K562 (cell line): ENCODE data around the gene PPFIBP2. TPM values are rescaled to one million over a fixed set of nuclear protein-coding genes. Genes with fewer than 3 reads are reported as not detected.

ENCODE experiments used
- ATAC-seq: fragments of 200-7000 bp; cut with Tn5 transposase; 3 replicates; pipeline ENCODE4 v1.9.1; 2020; ENCODE audit warnings: moderate library complexity
- BruUV-seq: library from RNA; stranded (reverse); fragments of 400-500 nt; replicated peaks from 2 replicates; lab custom pipeline; 2021; lab: Mats Ljungman, UMichigan
- CTCF ChIA-PET: fragments of 300-600 bp; formaldehyde crosslinking; extraction: SDS; loops from one replicate; lab custom pipeline; 2021; ENCODE audit warnings: low intra/inter-chr PET ratio; lab: Yijun Ruan, JAX
- POLR2A ChIA-PET: fragments of 300-600, 350-650 bp; sonication (Branson Sonifier 250); formaldehyde crosslinking; extraction: SDS; loops from one replicate; lab custom pipeline; 2021; ENCODE audit warnings: antibody characterized with exemption, inconsistent platforms; lab: Yijun Ruan, JAX
- DNase-seq, 4 experiments: peaks; one replicate each; pipeline versions ENCODE4 v3.0.0 to v3.0.0-alpha.2; 2011 to 2018; ENCODE audit warnings: low spot score in 3 of 4, mixed read lengths in 3 of 4; ENCODE audit errors: extremely low read depth in 1 of 4
- FAIRE-seq: peaks from 2 replicates; lab custom pipeline; 2011; peaks lifted over from hg19 to GRCh38; lab: Jason Lieb, UNC
- H2AFZ ChIP-seq: 2 replicates; pipeline ENCODE4 v1.6.0; 2011; ENCODE audit warnings: low read depth, low read length, control low read depth, inconsistent platforms
- H3K27ac ChIP-seq: fragments of 200-600 bp; 3 replicates; pipeline ENCODE4 v1.8.0; 2011; ENCODE audit warnings: low read depth, mild to moderate bottlenecking, control low read depth, inconsistent platforms, low read length, moderate library complexity, mixed read lengths; ENCODE audit errors: extremely low read depth
- H3K27me3 ChIP-seq, 2 experiments: fragments of 300-600 bp in 1 of 2; 2 replicates in 1 of 2; 3 replicates in 1 of 2; pipeline versions ENCODE4 v1.6.0 to v1.8.0; 2011; ENCODE audit warnings: inconsistent platforms in 2 of 2, low read length in 2 of 2, mild to moderate bottlenecking in 1 of 2, mixed read lengths in 1 of 2, moderate library complexity in 1 of 2; ENCODE audit not compliant: control insufficient read depth in 2 of 2, insufficient read depth in 2 of 2
- H3K36me3 ChIP-seq: fragments of 300-600 bp; 3 replicates; pipeline ENCODE4 v1.8.0; 2011; ENCODE audit warnings: mild to moderate bottlenecking, low read length, inconsistent platforms; ENCODE audit not compliant: control insufficient read depth, insufficient read depth
- H3K4me1 ChIP-seq, 2 experiments: fragments of 200-600 bp in 1 of 2; replicated peaks in 1 of 2; 2 replicates in 1 of 2; 3 replicates in 1 of 2; pipeline versions ENCODE4 v1.5.1 to v1.8.0; 2011; ENCODE audit warnings: inconsistent platforms in 2 of 2, low read length in 2 of 2, mild to moderate bottlenecking in 1 of 2, mixed read lengths in 1 of 2, moderate library complexity in 1 of 2; ENCODE audit not compliant: control insufficient read depth in 2 of 2, insufficient read depth in 2 of 2
- H3K4me2 ChIP-seq: 2 replicates; pipeline ENCODE4 v1.6.1; 2011; ENCODE audit warnings: low read length, control low read depth, inconsistent platforms, mixed read lengths; ENCODE audit not compliant: insufficient read depth
- H3K4me3 ChIP-seq: fragments of 200-600 bp; sonication (generic), shearing (Covaris generic); 2 replicates; pipeline ENCODE4 v1.5.1; 2016; ENCODE audit warnings: control low read depth, inconsistent platforms
- H3K79me2 ChIP-seq: fragments of 200-600 bp; 3 replicates; pipeline ENCODE4 v1.8.0; 2011; ENCODE audit warnings: low read length, inconsistent platforms; ENCODE audit not compliant: control insufficient read depth, insufficient read depth
- H3K9ac ChIP-seq, 2 experiments: 2 replicates each; pipeline versions ENCODE4 v1.6.0 to v1.6.1; 2011; ENCODE audit warnings: low read depth in 2 of 2, low read length in 2 of 2, control low read depth in 1 of 2, inconsistent platforms in 1 of 2, mild to moderate bottlenecking in 1 of 2, mixed read lengths in 1 of 2; ENCODE audit not compliant: insufficient read depth in 1 of 2
- H3K9me1 ChIP-seq: one replicate; pipeline ENCODE4 v1.6.0; 2011; ENCODE audit warnings: inconsistent platforms, mild to moderate bottlenecking, low read length, moderate library complexity; ENCODE audit not compliant: control insufficient read depth, insufficient read depth
- H3K9me3 ChIP-seq: replicated peaks from 2 replicates; pipeline ENCODE4 v1.5.1; 2011; ENCODE audit warnings: low read depth, low read length, inconsistent platforms; ENCODE audit not compliant: control insufficient read depth, insufficient read depth
- H4K20me1 ChIP-seq: replicated peaks from 2 replicates; pipeline ENCODE4 v1.6.1; 2011; ENCODE audit warnings: low read length, inconsistent platforms, mixed read lengths; ENCODE audit not compliant: control insufficient read depth, insufficient read depth
- MTA3 ChIP-seq: fragments of 450-650 bp; formaldehyde crosslinking; IDR thresholded peaks from 2 replicates; pipeline ENCODE4 v1.6.1; 2017; ENCODE audit warnings: mild to moderate bottlenecking, borderline replicate concordance
- PML ChIP-seq: IDR thresholded peaks from 2 replicates; pipeline ENCODE4 v1.6.1; 2012; ENCODE audit warnings: low read length, inconsistent platforms
- ZNF785 ChIP-seq: fragments of 250-450 bp; sonication (Bioruptor Pico); IDR thresholded peaks from 2 replicates; pipeline ENCODE4 v1.4.0; 2020; ENCODE audit warnings: mild to moderate bottlenecking
- WGBS: fragments of 100-300 bp; shearing (Covaris generic); methylation state at CpG from one replicate; pipeline ENCODE4 v1.1.6; 2016; ENCODE audit warnings: low coverage, mixed read lengths; ENCODE audit not compliant: insufficient coverage; ENCODE audit errors: missing lambda C conversion rate; 5-methylcytosine and 5-hydroxymethylcytosine counted together
- in situ Hi-C: fragments of 300-500 bp; cut with MboI; formaldehyde crosslinking; loops from 4 replicates; pipeline ENCODE4 v1.15.0; 2018; ENCODE audit warnings: inconsistent platforms, mixed read lengths
- intact Hi-C: fragments of 100-400 bp; cut with micrococcal nuclease; formaldehyde crosslinking; loops from 2 replicates; pipeline ENCODE4 v1.14.2; 2022
- polyA plus RNA-seq, 8 experiments: library from polyadenylated mRNA; depleted of rRNA in 4 of 8; stranded (reverse) in 5 of 8; unstranded in 3 of 8; fragments of >200 nt; fragmentation: Nextera tagmentation in 2 of 8; fragmentation: Illumina TruSeq in 1 of 8; extraction: Ambion mirVana in 2 of 8; extraction: Trizol in 1 of 8; gene quantifications; 2 replicates each; pipeline versions ENCODE4 v1.2.1 to v1.2.3, GENCODE V29; 2011 to 2014; ENCODE audit warnings: inconsistent platforms in 1 of 8, missing spikeins in 1 of 8
- total RNA-seq, 7 experiments: library from RNA; depleted of rRNA in 6 of 7; stranded (reverse); fragments of >200 nt in 6 of 7; fragmentation: Illumina TruSeq in 2 of 7; extraction: Trizol in 2 of 7; gene quantifications; 2 replicates each; pipeline versions ENCODE4 v1.2.1 to v1.2.3, GENCODE V29; 2011 to 2021; ENCODE audit warnings: low replicate concordance in 1 of 7
- TF ChIP-seq, protein P1 (sequence below), 2 experiments: fragments of 450-650 bp in 1 of 2; sonication (generic) in 1 of 2; formaldehyde crosslinking in 1 of 2; IDR thresholded peaks in 1 of 2; conservative IDR thresholded peaks in 1 of 2; 2 replicates each; pipeline versions ENCODE4 v1.6.1 to v1.8.1; 2016 to 2023; ENCODE audit warnings: mild to moderate bottlenecking in 2 of 2, moderate library complexity in 2 of 2, inconsistent platforms in 1 of 2, missing genetic modification reagents in 1 of 2

The PPFIBP2 gene
- total and polyA plus RNA-seq, 9 of the 15 experiments (the other 6 are each of a cell fraction or from before 2014, with no cell fraction given) = 0.18 to 3.4 (median 1.2) TPM

DNA sequence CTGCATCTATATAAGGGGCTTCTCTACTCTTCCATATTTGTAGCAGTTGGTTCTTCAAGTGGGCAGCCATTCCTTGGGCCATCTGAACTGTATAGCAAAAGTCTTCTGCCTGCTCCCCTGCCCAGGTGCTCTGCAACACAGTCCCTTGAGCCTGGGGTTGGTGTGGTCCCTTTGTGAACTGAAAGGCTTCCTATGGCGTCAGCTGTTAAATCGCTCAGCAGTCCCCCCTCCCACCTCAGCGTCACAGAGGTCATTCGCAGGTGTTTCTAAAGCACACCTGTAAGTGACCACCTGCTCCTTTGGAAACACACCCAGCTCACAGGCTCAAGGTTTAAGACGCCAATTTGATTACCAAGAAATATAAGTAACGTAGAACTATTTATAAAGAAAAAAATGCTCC lies 122.6 kb downstream of the PPFIBP2 start:
- DNase-seq (no peak), FAIRE-seq (no peak), ATAC-seq (no peak)
- Histone ChIP-seq H3K27ac (no peak overlapping the region), H3K9me3 (no peaks in the 10 kb centered on the region), H3K79me2 (no peaks in the 10 kb centered on the region), H3K36me3 (no peaks in the 10 kb centered on the region), H3K4me3 (no peak overlapping the region), H3K4me1 (no peaks in the 10 kb centered on the region; a peak in 1 of 5 replicates), H3K9me1 (no peaks in the 10 kb centered on the region), H3K9ac (no peak overlapping the region), H3K4me2 (no peak overlapping the region), H2AFZ (no peak overlapping the region), H3K27me3 (peaks cover 0 to 30% of the 10 kb centered on the region in 2 experiments; a peak in 2 of 5 replicates), H4K20me1 (no peaks in the 10 kb centered on the region)
- intact Hi-C loops = no loop called here
- TF ChIP-seq ZNF785 (CRISPR knock-in tag) (no peak), PML (no peak)
- no TSS peak for BruUV-seq
- ChIA-PET CTCF (no interaction called here), POLR2A (no interaction called here)
- in situ Hi-C loops = no loop called here
- 5% methylated on average over 6 of the region's 6 CpGs for WGBS

DNA sequence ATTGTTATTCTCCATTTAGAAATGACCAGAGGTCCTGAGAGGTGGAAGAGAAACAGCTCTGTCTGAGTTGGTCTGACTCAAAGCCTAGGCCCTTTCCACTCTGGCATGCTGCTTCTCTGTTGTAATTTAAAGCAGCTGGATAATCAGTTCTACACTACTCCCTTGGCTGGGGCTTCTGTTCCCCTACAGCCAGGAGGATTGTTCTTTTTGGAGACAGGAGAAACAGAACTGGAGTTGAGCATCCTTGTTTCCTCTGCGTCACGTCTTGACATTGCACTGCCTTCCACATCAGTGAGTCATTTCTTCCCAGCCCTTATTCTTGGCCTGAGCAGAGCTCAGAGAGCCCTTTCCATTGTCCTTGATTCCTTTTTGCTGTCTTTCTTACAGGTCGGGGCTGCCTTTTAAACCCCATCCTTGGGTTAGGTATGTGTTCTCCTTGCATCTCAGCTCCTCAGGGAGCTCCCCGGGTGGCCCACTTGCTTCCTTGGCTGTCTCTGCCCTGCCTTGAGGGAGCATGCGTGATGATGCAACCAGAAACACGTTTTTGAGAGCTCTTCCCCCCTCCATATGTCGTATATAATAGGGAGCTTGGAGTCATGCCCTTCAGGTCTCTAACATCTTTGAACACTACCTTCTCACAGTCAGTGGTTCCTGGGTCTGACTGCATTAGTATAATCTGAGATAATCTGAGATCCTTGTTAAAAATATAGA lies 123.8 kb downstream of the PPFIBP2 start:
- Histone ChIP-seq H3K27ac (no peak overlapping the region), H3K79me2 (no peaks in the 10 kb centered on the region)
- intact Hi-C loops = no loop called here
- no TSS peak for BruUV-seq
- TF ChIP-seq MTA3 = no peak
- TF ChIP-seq, protein P1, sequence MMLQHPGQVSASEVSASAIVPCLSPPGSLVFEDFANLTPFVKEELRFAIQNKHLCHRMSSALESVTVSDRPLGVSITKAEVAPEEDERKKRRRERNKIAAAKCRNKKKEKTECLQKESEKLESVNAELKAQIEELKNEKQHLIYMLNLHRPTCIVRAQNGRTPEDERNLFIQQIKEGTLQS (IDR thresholded peaks at IDR 0.05) = peak; percentile 52
- TF ChIP-seq, protein P1 (CRISPR knock-in tag; conservative IDR thresholded peaks at IDR 0.05) = no peak
- TF ChIP-seq, all 486 proteins: peak for 1
- no peaks in the 10 kb centered on the region for H3K9me1 ChIP-seq
- in situ Hi-C loops = no loop called here
- no peak overlapping the region for H3K4me2 ChIP-seq
- peaks cover 0 to 36% of the 10 kb centered on the region in 2 experiments; a peak in 2 of 5 replicates for H3K27me3 ChIP-seq
- ChIA-PET POLR2A (interaction anchor here (0.6 to 0.7 kb wide), 2 partner anchors 10 to 13 kb away, joined by 3 read pairs; no protein-coding TSS in a partner anchor), CTCF (no interaction called here)
- H3K4me3 ChIP-seq = no peak overlapping the region
- H3K9ac ChIP-seq = no peak overlapping the region
- H2AFZ ChIP-seq = no peak overlapping the region
- H4K20me1 ChIP-seq = no peaks in the 10 kb centered on the region
- ATAC-seq (no peak), FAIRE-seq (no peak), DNase-seq (no peak)
- H3K9me3 ChIP-seq = no peaks in the 10 kb centered on the region
- no peaks in the 10 kb centered on the region; a peak in 1 of 5 replicates for H3K4me1 ChIP-seq
- no peaks in the 10 kb centered on the region for H3K36me3 ChIP-seq
- 4% methylated on average over 7 of the region's 7 CpGs for WGBS
